A549 (cell line): ENCODE results near the gene ADCYAP1R1.

Experiments used
- CEBPB ChIP-seq, 2 experiments: fragments of >200 bp in 1 of 2; sonication (Bioruptor Twin) in 1 of 2; formaldehyde crosslinking in 1 of 2; IDR thresholded peaks; 2 replicates each; pipeline ENCODE4 v1.6.1; 2012 to 2016
- CTCF ChIP-seq: fragments of >200 bp; sonication (Bioruptor Twin); formaldehyde crosslinking; IDR thresholded peaks from 3 replicates; pipeline ENCODE4 v1.5.1; 2016
- EHF ChIP-seq: fragments of 250-450 bp; sonication (Bioruptor Pico); IDR thresholded peaks from 2 replicates; pipeline ENCODE4 v1.5.0; 2020; ENCODE audit warnings: mild to moderate bottlenecking
- EP300 ChIP-seq, 2 experiments: fragments of >200 bp; sonication (Bioruptor Twin); formaldehyde crosslinking; IDR thresholded peaks; 2 replicates in 1 of 2; 3 replicates in 1 of 2; pipeline ENCODE4 v1.6.1; 2016 to 2017
- FOSB ChIP-seq: fragments of 250-450 bp; sonication (Bioruptor Pico); IDR thresholded peaks from 2 replicates; pipeline ENCODE4 v1.5.0; 2020; ENCODE audit warnings: mild to moderate bottlenecking, moderate library complexity
- MAZ ChIP-seq: fragments of 150-350 bp; IDR thresholded peaks from 2 replicates; pipeline ENCODE4 v1.6.1; 2014; ENCODE audit warnings: antibody characterized with exemption, low read depth, low read length, borderline replicate concordance
- POLR2A ChIP-seq: IDR thresholded peaks from 2 replicates; pipeline ENCODE4 v1.6.1; 2012; ENCODE audit warnings: mild to moderate bottlenecking, low read length
- RAD21 ChIP-seq, 2 experiments: fragments of >200 bp in 1 of 2; sonication (Bioruptor Twin) in 1 of 2; formaldehyde crosslinking in 1 of 2; IDR thresholded peaks in 1 of 2; conservative IDR thresholded peaks in 1 of 2; 2 replicates in 1 of 2; 3 replicates in 1 of 2; pipeline ENCODE4 v1.6.1; 2012 to 2018; ENCODE audit warnings: inconsistent platforms in 1 of 2
- REST ChIP-seq: fragments of 200-600 bp; sonication (generic); IDR thresholded peaks from 2 replicates; pipeline ENCODE4 v1.6.1; 2016; ENCODE audit warnings: antibody characterized with exemption, mild to moderate bottlenecking, moderate library complexity
- TF ChIP-seq, protein P1 (sequence below): fragments of 250-450 bp; sonication (Bioruptor Pico); IDR thresholded peaks from 2 replicates; pipeline ENCODE4 v1.5.0; 2020; ENCODE audit warnings: low read depth, mild to moderate bottlenecking, moderate library complexity
- TF ChIP-seq, protein P2 (sequence below): IDR thresholded peaks from 2 replicates; pipeline ENCODE4 v1.6.1; 2012

GRCh38 chr7:31074120-31074383 is 21.9 kb downstream of the ADCYAP1R1 start:
- no peak for TF ChIP-seq POLR2A
- TF ChIP-seq, protein P1, sequence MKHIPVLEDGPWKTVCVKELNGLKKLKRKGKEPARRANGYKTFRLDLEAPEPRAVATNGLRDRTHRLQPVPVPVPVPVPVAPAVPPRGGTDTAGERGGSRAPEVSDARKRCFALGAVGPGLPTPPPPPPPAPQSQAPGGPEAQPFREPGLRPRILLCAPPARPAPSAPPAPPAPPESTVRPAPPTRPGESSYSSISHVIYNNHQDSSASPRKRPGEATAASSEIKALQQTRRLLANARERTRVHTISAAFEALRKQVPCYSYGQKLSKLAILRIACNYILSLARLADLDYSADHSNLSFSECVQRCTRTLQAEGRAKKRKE (CRISPR knock-in tag) = no peak
- no peak for TF ChIP-seq REST
- no peak for TF ChIP-seq EHF
- TF ChIP-seq FOSB = no peak
- no peak for TF ChIP-seq MAZ
- no peak for TF ChIP-seq EP300 (IDR thresholded peaks at IDR 0.05)
- no peak for TF ChIP-seq RAD21 (conservative IDR thresholded peaks at IDR 0.05 in 1 of 2, IDR thresholded peaks at IDR 0.05 in 1 of 2)
- TF ChIP-seq CTCF = no peak
- TF ChIP-seq, protein P2, sequence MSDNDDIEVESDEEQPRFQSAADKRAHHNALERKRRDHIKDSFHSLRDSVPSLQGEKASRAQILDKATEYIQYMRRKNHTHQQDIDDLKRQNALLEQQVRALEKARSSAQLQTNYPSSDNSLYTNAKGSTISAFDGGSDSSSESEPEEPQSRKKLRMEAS = no peak
- TF ChIP-seq CEBPB (IDR thresholded peaks at IDR 0.05) = no peak
